ENCODE results near the gene MTHFD1L. TPM values are rescaled to one million over a fixed set of nuclear protein-coding genes. Genes with fewer than 3 reads are reported as not detected.
"Not testable (repeated sequence)": the region's sequence is repeated elsewhere in the genome, so short reads cannot be mapped to it uniquely, and the experiment has no call there.

Gene MTHFD1L
- total RNA-seq, 4 donors from 2014 or later = 3.0 to 9.4 (median 5.2) TPM

- H3K9me3 ChIP-seq = no peaks in the 10 kb centered on the region
- peak overlapping the region; percentile 80 for H3K27ac ChIP-seq
- no peak for DNase-seq (ENCODE audit: low spot score in 2 of 2)
- WGBS = 93% methylated on average over 10 of the region's 10 CpGs
- TF ChIP-seq POLR2AphosphoS5 (IDR thresholded peaks at IDR 0.05) (no peak), EP300 (IDR thresholded peaks at IDR 0.05) (no peak), POLR2A (IDR thresholded peaks at IDR 0.05) (no peak)
- TF ChIP-seq, protein P1, sequence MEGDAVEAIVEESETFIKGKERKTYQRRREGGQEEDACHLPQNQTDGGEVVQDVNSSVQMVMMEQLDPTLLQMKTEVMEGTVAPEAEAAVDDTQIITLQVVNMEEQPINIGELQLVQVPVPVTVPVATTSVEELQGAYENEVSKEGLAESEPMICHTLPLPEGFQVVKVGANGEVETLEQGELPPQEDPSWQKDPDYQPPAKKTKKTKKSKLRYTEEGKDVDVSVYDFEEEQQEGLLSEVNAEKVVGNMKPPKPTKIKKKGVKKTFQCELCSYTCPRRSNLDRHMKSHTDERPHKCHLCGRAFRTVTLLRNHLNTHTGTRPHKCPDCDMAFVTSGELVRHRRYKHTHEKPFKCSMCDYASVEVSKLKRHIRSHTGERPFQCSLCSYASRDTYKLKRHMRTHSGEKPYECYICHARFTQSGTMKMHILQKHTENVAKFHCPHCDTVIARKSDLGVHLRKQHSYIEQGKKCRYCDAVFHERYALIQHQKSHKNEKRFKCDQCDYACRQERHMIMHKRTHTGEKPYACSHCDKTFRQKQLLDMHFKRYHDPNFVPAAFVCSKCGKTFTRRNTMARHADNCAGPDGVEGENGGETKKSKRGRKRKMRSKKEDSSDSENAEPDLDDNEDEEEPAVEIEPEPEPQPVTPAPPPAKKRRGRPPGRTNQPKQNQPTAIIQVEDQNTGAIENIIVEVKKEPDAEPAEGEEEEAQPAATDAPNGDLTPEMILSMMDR (IDR thresholded peaks at IDR 0.05) = no peak
- no peaks in the 10 kb centered on the region for H3K36me3 ChIP-seq
- H3K27me3 ChIP-seq = no peaks in the 10 kb centered on the region
- H3K4me1 ChIP-seq = peaks cover 13% of the 10 kb centered on the region
- no peak overlapping the region for H3K4me3 ChIP-seq
These were observed 169.6 kb downstream of the MTHFD1L start for GRCh38 chr6:151034825-151035781.

- TF ChIP-seq POLR2AphosphoS5 (IDR thresholded peaks at IDR 0.05) = peak in 1 of 3 donors; percentile 84
- H3K9me3 ChIP-seq; DNase-seq (ENCODE audit: low spot score in 2 of 2); H3K4me3 ChIP-seq; H3K27me3 ChIP-seq; H3K36me3 ChIP-seq: not testable (repeated sequence)
- peak overlapping the region; percentile 80 for H3K27ac ChIP-seq
- peaks cover 13% of the 10 kb centered on the region for H3K4me1 ChIP-seq
- WGBS = 59% methylated on average over 3 of the region's 3 CpGs
These were observed 170.8 kb downstream of the MTHFD1L start for GRCh38 chr6:151036211-151036721.

- TF ChIP-seq, protein P1 (IDR thresholded peaks at IDR 0.05) = no peak
- no peak for TF ChIP-seq POLR2A (IDR thresholded peaks at IDR 0.05)
- no peak for TF ChIP-seq POLR2AphosphoS5 (IDR thresholded peaks at IDR 0.05)
- no peak for TF ChIP-seq EP300 (IDR thresholded peaks at IDR 0.05)
- no peaks in the 10 kb centered on the region for H3K27me3 ChIP-seq
- no peak for DNase-seq (ENCODE audit: low spot score in 2 of 2)
- peaks cover 13% of the 10 kb centered on the region for H3K4me1 ChIP-seq
- no peak overlapping the region for H3K4me3 ChIP-seq
- H3K36me3 ChIP-seq = no peaks in the 10 kb centered on the region
- no peaks in the 10 kb centered on the region for H3K9me3 ChIP-seq
- H3K27ac ChIP-seq = peak overlapping the region; percentile 73
- WGBS = 82% methylated on average over 12 of the region's 12 CpGs
These were observed 171.6 kb downstream of the MTHFD1L start for GRCh38 chr6:151036869-151037680.

GRCh38 chr6:151038616-151039015 lies 173.1 kb downstream of the MTHFD1L start:
- no peak for DNase-seq (ENCODE audit: low spot score in 2 of 2)
- 93% methylated on average over 7 of the region's 7 CpGs for WGBS
- H3K36me3 ChIP-seq = no peaks in the 10 kb centered on the region
- H3K4me1 ChIP-seq = peaks cover 13% of the 10 kb centered on the region
- no peaks in the 10 kb centered on the region for H3K9me3 ChIP-seq
- TF ChIP-seq POLR2A (IDR thresholded peaks at IDR 0.05) (no peak), POLR2AphosphoS5 (IDR thresholded peaks at IDR 0.05) (no peak), EP300 (IDR thresholded peaks at IDR 0.05) (no peak)
- TF ChIP-seq, protein P1 (IDR thresholded peaks at IDR 0.05) = no peak
- H3K4me3 ChIP-seq = no peak overlapping the region
- H3K27me3 ChIP-seq = no peaks in the 10 kb centered on the region
- H3K27ac ChIP-seq = no peak overlapping the region

DNA sequence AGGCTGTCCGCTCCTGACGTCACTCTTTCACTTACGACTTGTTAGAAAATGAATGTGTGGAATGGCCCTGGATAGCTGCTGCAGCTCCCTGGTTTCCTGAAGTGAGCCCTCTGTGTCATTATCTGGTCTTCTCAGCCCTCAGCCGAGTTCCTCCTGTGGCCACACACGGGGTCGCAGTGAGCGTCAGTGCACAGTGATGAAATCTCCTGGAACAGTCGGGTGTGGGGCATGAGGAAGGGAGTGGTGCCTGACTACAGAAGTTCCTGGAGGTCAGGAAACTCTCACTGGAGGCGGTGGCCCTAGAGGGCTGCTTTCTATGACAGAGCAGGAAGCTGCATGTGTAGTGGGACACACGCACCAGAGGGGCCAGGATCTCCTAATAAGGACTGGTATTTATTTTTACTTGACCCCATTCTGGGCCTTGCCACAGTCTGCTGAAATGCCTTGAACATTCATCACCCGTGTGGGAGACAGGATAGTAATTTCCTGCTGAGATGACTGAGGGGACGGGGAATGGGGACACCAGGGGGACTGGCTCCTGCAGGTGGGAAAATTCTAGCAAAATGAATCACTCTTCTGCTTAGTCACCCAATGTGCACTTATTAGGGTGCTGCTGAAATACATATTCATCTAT lies 175.5 kb downstream of the MTHFD1L start:
- peak overlapping the region; percentile 24 for H3K27ac ChIP-seq
- DNase-seq (ENCODE audit: low spot score in 2 of 2) = peak; percentile 85 to 89
- 49% methylated on average over 12 of the region's 12 CpGs for WGBS
- not testable (repeated sequence) for H3K4me1 ChIP-seq, H3K4me3 ChIP-seq, H3K27me3 ChIP-seq, H3K9me3 ChIP-seq, H3K36me3 ChIP-seq
- peak in 2 of 3 donors; percentile 46 to 48 for TF ChIP-seq POLR2AphosphoS5 (IDR thresholded peaks at IDR 0.05)
- TF ChIP-seq, protein P1 (IDR thresholded peaks at IDR 0.05) = peak in 1 of 2 donors; percentile 3
